C4-2B (cell line): ENCODE measurements around the gene FREM2.

Source experiments
- H3K27ac ChIP-seq: fragments of 450-650 bp; 2 replicates; pipeline ENCODE4 v1.5.1; 2017
- ZFX ChIP-seq: fragments of 450-650 bp; IDR thresholded peaks from 2 replicates; pipeline ENCODE4 v1.6.1; 2017
- TF ChIP-seq, protein P1 (sequence below): fragments of 450-650 bp; conservative IDR thresholded peaks from 2 replicates; pipeline ENCODE4 v1.5.1; 2017; ENCODE audit warnings: mild to moderate bottlenecking

FREM2 gene

DNA sequence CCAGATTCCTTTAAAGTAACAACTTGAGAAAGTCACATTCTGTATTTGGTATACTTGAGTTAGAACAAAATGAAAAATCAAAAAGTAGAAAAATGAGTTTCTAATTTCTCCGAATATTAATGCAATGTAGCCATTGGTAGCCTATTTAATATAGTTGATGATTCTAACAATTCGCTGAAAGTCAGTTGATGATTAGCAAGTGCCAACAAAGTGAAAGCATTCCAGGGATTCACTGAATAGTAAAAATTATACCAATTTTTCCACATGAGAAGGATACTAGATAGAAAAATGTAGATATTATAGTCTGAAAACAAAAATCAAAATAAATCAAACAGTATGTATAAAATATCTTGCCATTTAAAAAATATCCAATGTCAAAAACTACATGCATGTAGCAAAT is 117.2 kb downstream of the FREM2 start:
- TF ChIP-seq, protein P1, sequence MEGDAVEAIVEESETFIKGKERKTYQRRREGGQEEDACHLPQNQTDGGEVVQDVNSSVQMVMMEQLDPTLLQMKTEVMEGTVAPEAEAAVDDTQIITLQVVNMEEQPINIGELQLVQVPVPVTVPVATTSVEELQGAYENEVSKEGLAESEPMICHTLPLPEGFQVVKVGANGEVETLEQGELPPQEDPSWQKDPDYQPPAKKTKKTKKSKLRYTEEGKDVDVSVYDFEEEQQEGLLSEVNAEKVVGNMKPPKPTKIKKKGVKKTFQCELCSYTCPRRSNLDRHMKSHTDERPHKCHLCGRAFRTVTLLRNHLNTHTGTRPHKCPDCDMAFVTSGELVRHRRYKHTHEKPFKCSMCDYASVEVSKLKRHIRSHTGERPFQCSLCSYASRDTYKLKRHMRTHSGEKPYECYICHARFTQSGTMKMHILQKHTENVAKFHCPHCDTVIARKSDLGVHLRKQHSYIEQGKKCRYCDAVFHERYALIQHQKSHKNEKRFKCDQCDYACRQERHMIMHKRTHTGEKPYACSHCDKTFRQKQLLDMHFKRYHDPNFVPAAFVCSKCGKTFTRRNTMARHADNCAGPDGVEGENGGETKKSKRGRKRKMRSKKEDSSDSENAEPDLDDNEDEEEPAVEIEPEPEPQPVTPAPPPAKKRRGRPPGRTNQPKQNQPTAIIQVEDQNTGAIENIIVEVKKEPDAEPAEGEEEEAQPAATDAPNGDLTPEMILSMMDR, result no peak
- TF ChIP-seq ZFX, result no peak

DNA sequence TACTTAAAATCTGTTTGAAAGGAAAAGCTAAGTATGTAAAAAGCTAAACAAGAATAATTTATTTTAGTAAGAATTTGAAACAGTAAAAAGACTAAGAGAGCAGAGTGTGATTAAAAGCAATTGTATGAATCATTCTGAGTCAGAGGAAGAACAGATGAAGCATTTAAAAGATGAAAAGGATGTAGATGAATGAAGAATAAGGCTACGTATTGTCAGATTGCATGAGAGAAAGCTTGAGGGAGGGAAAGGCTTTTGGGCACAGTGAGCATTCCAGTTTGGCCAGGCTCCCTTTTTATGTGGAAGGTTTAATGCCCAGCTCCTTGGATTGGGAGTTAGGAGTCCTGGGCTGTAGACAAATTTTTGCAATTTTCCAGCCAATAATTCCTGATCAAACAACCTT is 117.7 kb downstream of the FREM2 start:
- no peak overlapping the region for H3K27ac ChIP-seq
- TF ChIP-seq, protein P1, result no peak
- TF ChIP-seq ZFX, result no peak

More for the DNA sequence above, 117.2 kb downstream of the FREM2 start:
- no peak overlapping the region for H3K27ac ChIP-seq

DNA sequence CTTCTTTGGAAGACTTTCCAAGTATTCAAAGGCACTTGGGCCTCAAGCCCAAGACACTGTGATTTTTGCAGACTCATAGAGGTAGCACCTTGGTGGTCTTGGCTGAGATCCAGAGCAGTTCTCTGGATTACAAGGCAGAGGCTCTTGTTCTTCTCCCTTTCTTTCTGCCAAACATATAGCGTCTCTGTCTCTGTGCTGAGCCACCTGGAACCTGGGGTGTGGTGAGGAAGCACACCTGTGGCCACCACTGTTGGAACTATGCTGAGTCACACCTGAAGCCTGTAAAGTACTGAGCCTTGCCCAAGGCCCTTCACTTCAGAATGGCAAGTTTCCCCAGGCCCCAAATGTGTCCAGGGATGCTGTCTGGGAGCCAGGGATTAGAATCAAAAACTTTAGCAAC is 127.5 kb downstream of the FREM2 start:
- no peak overlapping the region for H3K27ac ChIP-seq
- TF ChIP-seq, protein P1, result no peak
- no peak for TF ChIP-seq ZFX

DNA sequence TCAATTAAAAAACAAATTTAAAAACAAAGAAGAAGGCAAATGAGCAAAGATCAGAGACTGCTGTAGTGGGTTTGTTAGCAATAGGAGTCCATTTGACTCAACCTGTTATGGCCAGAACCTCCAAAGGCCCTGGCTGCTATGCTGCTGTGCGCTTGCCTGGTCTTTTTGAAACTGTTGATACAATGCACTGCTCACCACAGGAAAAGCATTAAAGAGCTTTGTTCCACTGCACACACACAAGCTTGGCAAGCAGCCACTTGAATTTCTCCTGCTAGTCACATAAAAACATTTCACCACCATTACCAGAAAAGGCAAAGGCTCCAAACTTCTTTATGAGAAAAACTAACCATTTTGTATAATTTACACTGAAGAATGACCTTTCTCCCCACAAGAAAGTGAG is 132.2 kb downstream of the FREM2 start:
- no peak overlapping the region for H3K27ac ChIP-seq
- TF ChIP-seq, protein P1, result no peak
- TF ChIP-seq ZFX, result no peak

DNA sequence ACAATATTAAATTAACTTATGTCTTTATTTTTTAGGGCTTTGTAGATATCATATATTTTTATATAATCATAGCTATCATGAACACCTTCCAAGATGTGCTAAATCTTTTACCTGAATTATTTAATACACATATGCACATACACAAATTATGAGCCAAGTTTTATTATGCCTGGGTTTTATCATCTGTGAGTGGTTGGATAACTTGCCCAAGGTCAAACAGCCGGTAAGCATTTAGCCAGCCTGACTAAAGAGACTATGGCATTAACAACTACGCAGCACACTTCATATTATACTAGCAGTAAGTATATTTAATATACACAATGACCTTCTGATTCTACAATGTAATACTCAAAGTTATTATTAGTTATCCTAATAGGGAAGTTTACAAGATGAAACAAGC is 132.7 kb downstream of the FREM2 start:
- TF ChIP-seq, protein P1, result no peak
- TF ChIP-seq ZFX, result no peak
- H3K27ac ChIP-seq, result no peak overlapping the region

DNA sequence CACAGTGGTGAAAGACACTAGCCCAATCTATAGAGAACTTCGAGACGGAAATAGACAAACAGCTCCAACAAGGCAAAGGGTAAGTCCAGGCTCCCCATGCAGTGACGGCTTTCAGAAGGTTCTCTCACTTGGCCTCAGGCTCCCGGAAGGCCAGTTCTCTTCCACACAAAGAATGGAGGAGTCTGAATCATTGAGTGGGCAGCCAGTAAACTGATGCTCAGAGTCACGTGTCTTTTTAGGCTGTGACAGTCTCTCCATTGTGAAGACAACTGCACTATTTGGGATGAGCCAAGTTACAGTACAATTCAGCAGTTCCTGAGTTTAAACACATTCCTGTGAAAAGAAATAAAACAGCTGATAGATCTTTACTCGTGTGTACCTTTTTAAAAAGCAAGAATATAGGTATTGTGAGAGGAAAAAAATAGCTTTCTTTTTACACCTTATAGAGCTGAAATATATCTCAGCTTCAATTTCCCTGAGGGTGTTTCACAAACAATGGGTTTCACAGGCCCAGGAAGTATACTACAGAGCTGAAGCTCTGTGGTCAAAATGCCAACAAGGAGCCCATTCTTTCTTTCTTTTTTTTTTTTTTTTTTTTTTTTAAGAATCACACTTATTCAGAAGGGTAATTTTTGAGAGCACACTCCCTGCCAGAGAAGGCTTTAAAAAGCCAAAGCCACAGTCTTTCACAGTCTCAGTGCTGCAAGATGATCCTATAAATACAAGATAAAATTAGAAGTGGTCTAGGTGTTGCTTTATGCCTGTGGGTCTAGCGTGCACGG is 135.1 kb downstream of the FREM2 start:
- TF ChIP-seq ZFX, result no peak
- no peak overlapping the region for H3K27ac ChIP-seq

DNA sequence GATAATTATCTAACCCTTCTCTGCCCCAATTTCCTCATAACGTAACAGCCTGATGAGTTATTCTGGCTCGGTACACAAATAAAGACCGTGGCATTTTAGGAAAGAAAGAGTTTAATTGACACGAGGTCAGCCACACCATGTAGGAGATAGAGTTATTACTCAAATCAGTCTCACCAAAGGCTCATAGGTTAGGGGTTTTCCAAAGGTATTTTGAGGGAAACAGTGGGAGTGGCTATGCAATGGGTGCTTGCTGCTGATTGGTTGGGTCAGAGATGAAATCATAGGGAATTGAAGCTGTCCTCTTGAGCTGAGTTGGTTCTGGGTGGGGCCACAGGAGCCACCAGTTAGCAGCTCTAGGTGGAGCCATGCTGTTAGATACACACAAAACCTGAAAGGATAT is 137.5 kb downstream of the FREM2 start:
- TF ChIP-seq, protein P1, result no peak
- TF ChIP-seq ZFX, result no peak
- H3K27ac ChIP-seq, result no peak overlapping the region

DNA sequence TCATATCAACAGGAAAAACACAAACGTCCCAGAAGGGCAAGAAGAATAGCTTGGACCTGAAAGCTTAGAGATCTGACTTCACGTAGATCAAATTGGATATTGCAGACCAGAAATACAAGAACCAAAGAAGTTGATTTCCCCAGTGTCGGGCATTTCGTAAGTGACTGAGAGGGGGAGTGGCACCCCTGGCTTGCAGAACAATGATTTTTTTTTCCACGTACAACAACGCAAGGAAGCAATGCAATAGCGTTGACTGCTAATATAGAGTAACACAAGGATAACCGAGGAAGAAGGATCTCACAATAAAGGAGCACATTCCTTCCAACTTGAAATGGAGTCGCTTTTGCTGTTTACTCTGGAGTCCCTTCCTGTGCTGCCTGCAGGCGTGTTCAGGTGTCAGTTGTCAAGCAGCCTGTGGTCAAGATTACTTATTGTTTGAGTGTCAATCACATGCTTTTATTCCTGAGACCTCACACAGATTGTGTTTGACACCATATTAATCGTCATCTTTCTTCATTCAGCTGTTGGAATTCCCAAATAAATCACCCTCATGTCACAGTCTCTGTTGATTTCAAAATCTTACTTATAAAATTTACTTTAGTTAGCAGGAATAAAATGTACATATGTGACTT is 139.4 kb downstream of the FREM2 start:
- TF ChIP-seq, protein P1, result no peak
- no peak for TF ChIP-seq ZFX
- H3K27ac ChIP-seq, result no peak overlapping the region
